T-helper 1 cell (primary cell): ENCODE data around the gene PDGFD.

Source experiments
- DNase-seq, 5 donors: peaks; one replicate each; pipeline ENCODE4 v3.0.0-alpha.2; 2012 to 2020

Gene PDGFD

DNA sequence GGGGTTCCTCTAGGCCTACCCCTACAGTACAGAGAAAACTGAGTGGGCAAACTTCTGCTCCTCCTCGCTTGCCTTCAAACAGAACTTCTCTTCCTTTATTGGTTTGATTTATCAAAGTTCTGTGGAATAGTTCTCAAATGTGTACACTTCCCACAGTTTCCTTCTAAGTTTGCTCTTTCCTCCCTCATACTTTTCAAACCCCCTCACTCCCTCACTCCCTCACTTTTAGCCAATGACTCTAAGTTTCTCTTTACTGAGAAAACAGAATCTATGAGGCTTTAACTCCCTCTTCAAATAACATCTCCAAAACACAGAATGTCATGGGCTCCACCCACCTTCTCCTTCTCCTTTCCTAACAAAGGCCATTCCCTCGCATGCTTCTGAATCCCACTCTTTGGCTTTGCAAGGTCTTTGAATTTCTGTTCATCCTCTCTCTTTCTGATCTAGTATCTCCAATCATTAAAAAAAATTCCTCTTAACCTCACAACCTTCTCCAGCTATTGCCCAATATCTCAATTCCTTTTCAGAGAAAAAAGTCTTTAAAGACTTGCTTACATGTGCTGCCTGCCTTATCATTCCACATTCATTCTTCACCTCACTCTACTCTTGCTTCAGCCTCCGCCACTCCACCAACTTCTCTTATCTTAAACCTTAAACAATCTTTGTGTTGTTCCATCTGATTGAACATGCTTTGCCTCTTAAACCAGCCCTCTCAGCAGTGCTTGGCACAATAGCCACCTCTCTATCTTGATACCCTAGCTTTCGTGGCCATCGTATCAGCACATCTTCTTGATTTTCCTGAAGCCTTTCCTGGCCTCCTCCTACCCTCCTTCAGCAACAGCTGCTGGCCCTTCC is 70.3 kb downstream of the PDGFD start:
- no peak for DNase-seq

DNA sequence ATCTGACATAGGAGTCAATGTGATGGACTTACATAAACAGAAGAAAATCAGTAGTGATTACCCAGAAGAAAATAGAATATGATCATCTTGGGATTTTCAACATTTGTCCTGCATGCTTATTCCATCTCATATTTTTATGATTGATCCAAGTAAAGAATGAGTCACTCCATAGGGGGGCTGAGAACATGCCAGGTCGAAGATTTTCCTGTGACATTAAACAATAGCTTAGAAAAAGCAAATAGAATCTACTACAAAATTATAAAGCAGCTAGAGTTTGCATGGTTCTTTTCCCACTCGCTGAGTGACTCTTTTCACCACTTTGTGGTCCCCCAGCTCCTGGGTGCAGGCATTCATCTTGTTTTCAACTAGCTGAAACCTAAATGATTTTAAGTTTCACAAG is 71.2 kb downstream of the PDGFD start:
- no peak for DNase-seq

DNA sequence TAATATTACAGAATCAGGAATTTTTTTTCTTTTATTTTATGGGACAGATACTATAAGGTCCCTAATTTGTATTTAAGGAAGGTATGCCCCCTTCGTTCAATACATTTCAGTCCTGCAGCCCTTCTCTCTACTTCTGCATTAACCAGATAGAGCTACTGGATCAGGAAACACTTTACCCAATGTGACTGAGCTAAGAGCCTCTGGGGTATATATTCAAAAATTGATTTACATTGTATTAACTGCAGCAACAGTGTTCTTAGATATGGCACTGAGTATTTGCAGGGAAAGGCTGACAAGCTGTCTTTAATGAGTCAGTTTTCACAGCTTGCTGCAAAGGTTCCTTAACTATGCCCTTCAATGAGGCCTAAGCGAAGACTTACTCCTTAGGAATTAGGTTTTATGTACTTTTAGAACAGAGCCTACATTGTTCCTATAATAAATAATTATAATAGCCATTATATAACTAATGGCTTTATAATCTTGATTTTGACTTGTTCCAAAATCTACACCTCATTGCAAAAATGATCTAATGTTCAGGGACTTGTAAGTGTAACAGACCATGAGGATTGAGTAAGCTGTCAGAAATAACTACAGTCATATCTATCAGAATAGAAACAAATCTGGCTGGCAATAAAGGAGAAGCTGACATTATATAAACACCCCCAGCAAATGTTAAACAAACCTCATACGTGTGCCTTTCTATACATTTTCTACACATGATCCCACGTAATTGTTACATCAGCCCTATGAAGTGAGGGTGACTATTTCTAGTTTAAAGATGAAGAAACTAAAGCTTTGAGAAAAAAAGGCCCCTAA is 72.5 kb downstream of the PDGFD start:
- DNase-seq = no peak

GRCh38 chr11:104090767-104091166 is 73.2 kb downstream of the PDGFD start:
- no peak for DNase-seq

GRCh38 chr11:104089481-104089880 is 74.5 kb downstream of the PDGFD start:
- DNase-seq = no peak

- no peak for DNase-seq
These were observed 77.3 kb downstream of the PDGFD start for GRCh38 chr11:104086621-104087020.

DNA sequence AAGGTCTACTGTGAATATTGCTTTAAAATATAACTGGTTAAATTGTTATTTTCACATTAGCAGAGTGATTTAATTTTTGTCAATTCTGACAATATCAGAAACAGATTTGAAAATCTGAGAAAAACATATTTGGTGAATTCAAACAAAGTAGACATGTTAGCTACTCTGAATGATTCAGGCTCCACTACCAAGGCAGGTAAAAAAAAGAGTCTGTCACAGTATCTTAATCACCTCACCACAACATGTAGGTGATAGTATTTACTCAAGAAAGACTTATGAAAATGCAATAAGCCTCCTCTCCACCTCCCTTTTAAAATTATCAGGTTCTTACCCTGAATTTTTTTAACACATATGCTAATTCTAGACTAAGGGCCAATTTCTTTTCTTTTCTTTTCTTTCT is 85.0 kb downstream of the PDGFD start:
- DNase-seq = no peak

GRCh38 chr11:104078245-104078644 is 85.7 kb downstream of the PDGFD start:
- no peak for DNase-seq

GRCh38 chr11:104076455-104076854 is 87.5 kb downstream of the PDGFD start:
- no peak for DNase-seq

DNA sequence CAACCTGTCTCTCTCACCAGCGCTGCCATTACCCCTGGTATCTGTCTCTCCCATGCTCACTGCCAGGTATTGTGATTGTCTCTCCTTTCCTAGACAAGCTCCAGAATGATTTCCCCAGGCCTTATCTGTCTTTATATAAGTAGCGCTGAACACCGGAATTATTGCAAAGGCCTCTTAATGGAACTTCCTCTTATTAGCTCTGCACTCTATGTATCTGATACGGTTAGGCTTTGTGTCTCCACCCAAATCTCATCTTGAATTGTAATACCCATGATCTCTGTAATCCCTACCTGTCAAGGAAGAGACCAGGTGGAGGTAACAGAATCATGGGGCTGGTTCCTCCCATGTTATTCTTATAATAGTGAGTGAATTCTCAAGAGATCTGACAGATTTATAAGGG is 88.2 kb downstream of the PDGFD start:
- no peak for DNase-seq

- DNase-seq = no peak
These were observed 88.9 kb downstream of the PDGFD start for GRCh38 chr11:104075091-104075490.

GRCh38 chr11:104073950-104074705 is 89.8 kb downstream of the PDGFD start:
- no peak for DNase-seq

DNA sequence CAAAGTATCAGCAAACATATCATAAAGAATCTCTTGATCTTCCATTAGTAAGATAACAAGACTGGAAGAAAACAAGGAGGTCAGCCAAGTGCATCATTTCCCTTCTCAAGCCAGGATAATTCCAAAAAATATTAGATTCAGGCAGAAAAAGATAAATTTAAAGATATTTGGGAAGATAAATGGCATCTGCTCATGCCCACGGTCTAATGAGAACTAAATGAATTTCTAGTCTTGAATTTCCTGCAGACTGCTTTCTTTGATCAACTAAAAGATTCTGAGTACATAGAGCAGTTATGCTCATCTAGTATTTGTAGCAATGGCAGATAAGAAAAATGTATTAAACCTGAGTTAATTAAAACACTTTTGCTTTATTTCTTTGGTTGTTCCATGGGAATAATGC is 96.4 kb downstream of the PDGFD start:
- no peak for DNase-seq

DNA sequence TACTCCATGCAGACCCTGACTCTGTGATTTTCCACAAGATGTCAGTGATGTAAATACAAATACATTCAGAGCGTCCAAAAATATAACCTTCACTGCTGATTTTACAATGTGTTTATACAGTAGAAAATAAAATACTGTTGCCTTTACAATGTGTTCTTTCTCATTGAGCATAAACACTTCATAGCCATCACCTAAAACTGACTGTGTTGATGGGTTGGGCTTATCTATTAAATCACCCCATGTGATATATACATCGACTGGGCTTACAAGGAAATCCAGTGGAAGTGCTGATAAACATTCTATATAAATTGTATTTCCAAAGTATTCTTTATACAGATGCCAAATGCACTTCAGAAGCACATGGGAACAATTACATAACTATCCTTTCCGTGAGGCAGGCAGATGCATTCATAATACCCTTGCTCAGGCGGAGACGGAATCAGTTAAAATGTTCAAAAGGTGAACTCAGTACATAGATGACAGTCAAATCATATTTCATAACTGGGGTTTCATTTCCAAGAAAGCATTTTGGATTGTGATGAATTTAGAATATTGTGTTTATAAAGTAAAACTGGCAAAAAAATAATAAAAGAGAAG is 99.8 kb downstream of the PDGFD start:
- DNase-seq = no peak

DNA sequence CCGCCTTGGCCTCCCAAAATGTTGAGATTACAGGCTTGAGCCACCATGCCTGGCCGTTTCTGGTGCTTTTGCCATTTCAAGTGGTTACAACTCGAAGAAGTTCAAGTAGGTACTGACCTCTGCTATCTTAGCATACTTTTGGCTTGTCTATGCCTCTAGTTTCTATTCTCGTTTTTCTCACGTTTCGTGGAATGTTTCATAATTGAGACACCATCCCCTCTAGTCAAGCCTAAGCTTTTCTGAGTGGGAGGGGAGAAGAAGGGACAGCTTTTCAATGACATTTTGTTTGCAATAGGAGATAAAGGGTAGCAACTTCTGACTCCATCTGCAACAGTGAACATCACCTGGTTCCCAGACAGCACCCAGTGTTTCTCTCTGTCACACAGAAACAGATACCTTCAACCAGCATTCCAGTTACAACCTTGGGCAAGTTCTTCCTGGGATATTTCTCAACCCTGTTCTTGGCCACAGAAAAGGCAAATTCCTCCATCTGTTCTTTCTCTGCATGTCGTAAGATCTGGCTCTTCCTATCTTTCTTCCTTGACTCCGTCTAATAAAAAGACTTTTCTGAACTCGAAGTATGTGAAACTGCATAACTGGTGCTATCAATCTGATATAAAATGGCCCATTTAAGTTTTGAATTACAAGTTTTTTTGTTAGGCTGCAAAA is 102.0 kb downstream of the PDGFD start:
- no peak for DNase-seq

- no peak for DNase-seq
These were observed 103.1 kb downstream of the PDGFD start for GRCh38 chr11:104060820-104061219.

DNA sequence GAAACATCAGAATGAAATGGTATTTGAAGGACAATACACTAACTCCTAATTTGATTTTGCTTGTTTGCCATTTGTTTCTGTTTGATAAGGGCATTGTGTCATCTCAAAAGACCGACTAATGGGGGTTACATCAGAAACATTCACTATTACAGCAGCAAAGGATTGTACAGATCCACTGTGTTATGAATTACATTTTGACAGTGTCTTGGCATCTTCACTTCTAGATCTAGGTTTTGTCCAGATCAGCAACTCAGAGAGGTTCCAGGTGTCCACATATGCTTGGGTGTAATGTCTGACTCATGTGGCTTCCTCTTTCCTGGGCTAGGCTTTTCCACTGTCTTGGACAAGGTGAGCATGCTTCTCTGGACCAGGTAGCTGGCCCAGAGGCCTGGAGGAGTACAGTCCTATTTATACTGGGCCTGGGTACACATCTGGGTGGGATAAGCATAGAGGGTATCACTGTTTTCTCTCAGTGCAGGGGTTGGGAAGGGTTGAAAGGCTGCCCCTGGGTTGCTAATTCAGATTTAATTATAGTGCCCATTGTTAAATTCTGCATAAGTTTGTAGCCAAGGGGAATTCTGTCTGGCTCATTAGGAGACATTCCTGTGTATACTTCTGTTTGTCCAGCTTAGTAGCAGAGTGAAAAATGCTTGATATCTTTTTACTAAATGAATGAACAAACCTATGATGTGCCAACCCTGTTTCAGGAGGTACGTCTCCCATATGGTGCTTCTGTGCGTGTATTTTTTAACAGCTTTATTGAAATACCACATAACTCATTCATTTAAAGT is 103.7 kb downstream of the PDGFD start:
- DNase-seq = no peak

DNA sequence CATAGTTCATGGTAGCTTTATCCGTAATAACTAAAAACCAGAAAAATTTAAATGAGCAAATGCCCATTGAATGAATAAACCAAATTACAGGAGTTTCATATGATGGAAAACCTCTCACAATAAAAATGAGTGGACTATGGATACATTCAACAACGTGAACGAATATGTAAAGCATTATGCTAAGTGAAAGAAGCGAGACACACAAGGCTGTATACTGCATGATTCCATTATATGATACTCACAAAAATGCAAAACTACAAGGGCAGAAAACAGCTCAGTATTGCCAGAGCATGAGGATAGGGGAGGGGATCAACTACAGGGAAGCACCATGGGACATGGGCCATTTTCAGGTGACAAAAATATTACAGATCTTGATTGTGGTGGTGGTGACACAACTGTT is 105.3 kb downstream of the PDGFD start:
- no peak for DNase-seq

DNA sequence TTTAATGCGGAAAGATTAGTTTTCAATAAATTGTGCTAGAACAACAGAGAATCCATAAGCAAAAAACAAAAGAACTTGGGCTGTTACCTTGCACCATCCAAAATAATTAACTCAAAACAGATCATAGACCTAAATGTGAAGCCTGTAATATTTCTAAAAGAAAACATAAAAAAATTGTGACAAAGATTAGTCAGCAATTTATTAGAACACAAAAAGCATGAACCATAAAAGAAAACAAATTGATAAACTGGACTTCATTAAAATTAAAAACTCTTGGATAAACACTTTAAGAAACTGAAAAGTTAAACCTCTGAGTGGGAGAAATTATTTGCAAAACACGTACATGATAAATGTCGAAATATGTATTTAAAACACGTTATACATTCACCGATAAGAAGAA is 106.0 kb downstream of the PDGFD start:
- DNase-seq = no peak

- no peak for DNase-seq
These were observed 108.4 kb downstream of the PDGFD start for GRCh38 chr11:104055596-104055995.

DNA sequence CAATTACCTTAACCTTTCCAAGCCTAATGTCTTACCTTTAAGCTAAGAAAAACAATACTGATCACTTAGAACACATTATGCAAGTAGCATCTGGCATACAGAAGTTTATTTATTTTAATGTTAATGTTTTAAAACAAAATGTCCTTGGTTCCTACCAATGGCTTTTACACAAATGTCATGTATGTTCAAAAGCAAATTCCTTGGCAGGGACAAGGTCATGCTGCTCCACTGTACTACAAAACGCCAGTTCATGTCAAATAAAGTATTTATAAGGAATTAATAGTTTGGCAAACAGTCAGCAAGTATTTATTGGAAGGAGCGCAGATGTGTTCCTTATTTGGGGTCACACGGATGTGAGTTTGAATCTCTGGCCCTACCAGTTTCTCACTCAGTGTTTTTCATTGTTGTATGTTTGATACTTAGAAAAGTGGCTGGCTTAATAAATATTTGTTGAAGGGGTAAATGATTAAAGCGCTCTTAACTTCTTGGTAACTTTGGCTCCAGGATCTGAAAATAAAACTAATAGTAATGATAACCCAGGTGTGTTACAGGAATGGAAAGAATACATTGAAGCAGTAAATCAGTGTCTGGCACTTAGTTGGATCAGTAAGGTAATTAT is 108.9 kb downstream of the PDGFD start:
- no peak for DNase-seq
